Activated naive CD4-positive, alpha-beta T cell treated with Interleukin-2 at 50 U/mL for 16 hours (primary cell): ENCODE data around the gene TASP1.

ENCODE experiments used
- DNase-seq: peaks from one replicate; pipeline ENCODE4 v3.0.0-alpha.2; 2020

Gene TASP1

DNA sequence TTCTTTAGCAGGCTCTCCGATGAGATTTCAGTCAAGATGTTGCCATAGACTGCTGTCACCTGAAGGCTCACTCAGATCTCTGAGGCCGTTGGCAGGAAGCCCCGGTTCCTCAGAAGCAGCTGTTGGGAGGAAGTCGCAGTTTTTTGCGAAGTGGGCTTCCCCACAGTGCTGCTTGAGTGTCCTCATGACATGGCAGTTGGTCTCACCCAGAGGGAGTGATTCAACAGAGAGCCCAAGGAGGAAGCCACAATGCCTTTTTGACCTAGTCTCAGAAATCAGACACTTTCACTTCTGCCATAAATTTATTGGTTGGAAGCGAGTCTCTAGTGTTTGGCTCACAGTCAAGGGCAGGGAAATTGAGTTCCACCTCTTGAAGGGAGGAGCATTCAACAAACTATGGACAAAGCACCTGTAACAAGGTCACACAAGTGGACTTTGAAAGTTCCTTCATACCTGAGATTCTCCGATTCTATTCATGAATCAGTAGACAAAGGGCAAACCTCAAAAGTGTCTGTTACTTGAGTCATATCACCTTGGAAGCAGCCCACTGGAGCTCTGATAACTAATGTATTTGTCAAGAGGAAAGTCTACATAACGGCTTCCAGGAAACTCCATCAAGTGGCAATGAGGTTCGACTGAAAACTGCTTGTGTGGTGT lies 208.3 kb downstream of the TASP1 start:
- DNase-seq = no peak

GRCh38 chr20:13428684-13429083 lies 210.0 kb downstream of the TASP1 start:
- no peak for DNase-seq

- no peak for DNase-seq
Observed at GRCh38 chr20:13426870-13427269, 211.9 kb downstream of the TASP1 start.

GRCh38 chr20:13425381-13426135 lies 213.2 kb downstream of the TASP1 start:
- DNase-seq = no peak

DNA sequence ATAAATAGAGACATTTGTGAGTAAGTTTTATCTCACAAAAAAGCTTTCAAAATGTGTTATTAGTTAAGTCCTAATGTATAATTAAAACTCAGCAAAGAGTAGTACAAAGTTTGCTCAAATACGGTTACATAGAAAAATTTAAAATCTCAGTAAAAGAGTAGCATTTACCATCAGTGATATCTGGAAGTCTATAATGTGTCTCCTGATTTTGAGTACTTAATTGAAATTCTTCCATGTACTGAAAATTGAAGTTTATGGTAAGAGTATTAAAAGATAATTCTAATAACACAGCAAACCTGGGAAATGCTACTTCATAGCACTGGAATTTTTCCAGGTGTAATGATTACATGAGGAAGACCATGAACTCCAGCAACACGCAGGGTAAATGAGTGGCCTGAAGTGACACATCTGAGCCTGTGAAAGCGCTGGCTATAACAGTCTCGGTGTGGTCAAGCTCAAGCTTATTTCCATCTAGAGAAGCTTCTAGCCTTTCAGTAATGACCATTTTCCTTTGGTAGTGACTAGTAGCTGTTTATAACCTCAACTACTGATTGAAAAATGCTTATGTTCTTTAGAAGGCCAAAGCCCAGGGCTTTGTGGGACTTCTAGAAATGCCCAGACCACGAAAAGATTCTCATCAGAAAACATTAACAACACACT lies 214.4 kb downstream of the TASP1 start:
- no peak for DNase-seq

GRCh38 chr20:13423472-13424173 lies 215.1 kb downstream of the TASP1 start:
- no peak for DNase-seq

DNA sequence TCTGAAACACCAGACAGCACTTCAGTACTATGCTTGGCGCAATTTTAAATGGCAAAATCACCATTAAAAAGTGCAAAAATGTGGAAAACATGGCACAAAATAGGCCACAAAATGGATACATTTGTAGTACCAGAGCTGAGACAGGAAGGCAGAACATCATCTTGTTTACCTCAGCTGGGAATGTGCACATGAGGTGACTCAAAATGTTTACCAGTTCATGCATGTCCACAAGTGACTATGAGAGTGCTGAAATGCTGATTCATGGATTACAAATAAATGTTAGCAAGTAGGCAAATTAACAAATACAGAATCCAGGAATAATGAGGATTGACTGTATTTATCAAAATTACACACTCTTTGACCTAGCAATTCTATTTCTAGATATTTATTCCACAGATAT lies 216.1 kb downstream of the TASP1 start:
- DNase-seq = no peak

DNA sequence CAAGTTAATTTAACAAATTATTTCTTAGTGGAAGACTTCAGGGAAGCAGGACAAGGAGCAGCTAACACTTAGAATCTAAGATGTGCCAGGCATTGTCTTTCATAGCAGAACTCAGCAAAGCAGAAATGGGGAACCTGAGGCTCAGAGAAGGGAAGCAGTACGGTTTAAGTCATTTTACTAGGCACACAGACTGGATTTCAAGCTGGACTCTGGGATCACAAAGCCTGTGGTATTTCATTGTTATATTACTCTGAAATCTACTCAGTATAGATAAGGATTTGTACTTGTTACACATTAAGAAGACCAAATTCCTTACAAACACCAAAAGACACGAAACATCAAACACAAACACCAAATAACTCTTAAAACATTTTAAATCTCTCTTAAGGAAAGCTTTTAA lies 218.1 kb downstream of the TASP1 start:
- no peak for DNase-seq

DNA sequence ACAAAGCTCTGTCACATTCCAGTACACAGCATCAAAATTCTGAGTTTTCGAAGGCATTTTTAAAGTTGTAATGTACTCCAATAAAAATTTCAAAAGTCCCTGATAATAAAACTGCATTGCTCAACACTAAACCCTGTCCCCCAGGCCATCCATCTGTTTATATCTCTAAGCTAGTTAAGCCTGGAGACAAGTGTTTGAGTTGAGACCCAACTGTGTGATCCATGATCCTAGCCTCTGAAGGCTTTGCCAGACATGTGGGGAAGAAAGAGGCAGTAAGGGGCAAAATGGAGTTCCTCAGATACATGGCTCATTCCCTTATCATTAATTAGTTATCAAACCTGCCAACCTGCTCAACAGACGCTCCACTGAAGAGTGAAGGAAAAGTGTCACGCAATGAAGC lies 219.3 kb downstream of the TASP1 start:
- no peak for DNase-seq

DNA sequence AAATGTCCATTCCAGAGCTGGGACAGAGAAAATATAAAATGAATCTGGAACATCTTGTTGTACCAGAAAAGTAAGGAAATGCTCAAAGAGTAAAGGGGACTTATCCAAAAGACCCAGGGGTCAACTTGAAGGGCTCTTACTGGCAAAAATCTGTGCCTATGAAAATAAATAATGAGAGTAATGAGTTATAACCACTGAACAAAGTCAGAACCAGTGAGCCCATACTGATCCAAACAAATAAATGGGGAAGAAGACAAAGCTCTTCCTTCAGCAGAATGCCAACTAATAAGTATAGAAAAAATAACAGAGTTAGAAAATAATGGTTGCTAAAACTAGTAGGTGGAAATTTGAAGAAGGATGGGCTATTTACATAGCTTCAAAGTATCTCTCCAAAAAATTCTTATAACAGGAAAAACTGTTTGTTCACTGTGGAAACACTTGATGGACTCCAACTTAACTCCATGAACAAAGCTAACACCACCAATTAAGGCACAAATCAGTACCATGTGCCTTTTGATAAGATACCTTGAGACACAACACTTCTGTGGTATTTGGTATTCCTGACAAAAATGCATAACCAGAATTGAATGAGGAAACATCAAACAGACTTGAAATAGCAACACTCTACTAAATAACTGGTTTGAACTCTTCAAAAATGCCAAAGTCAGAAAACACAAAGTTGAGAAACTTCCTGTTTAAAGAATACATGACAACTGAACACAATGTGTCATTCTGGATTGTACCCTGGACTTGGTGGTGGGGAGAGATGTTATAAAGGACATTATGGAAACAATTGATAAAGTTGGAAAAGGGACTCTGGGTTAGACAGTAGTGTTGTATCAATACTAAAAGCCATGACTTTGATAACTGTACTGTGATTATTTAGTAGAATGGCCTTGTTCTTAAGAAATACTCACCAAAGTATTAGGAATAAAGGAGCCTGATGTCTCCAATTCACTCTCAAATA lies 220.2 kb downstream of the TASP1 start:
- DNase-seq = no peak

GRCh38 chr20:13416531-13416930 lies 222.2 kb downstream of the TASP1 start:
- DNase-seq = no peak

DNA sequence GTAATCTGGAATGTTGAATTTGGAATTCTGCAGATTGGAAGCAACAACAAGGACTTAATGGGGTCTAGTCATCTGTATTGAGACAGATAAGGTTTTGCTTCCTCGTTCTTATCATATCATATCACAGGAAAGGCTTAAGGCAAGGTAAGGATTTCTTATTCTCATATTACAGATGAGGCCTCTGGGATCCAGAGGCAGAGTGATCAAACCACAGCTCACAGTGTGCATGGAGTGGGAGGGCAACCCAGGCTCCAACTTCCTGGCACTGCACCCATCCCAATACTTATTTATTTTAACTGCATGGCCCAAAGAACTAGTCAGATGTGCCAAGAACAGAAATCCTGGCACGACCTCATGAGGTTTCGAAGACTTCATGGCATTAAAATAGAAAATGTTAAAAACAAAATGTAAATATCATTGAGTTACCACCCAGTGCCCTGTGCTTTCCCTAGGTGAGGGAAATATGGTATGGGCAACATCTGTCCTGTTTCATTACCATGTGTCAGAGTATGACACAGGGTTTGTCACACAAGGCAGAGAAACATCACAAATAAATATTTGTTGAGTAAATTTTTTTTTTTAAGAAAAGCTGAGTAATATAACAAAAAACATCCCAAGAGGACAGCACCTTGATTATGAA lies 225.8 kb downstream of the TASP1 start:
- DNase-seq = no peak

- no peak for DNase-seq
Observed at GRCh38 chr20:13404293-13404692, 234.4 kb downstream of the TASP1 start.

- DNase-seq = no peak
Observed at GRCh38 chr20:13403453-13403852, 235.3 kb downstream of the TASP1 start.

DNA sequence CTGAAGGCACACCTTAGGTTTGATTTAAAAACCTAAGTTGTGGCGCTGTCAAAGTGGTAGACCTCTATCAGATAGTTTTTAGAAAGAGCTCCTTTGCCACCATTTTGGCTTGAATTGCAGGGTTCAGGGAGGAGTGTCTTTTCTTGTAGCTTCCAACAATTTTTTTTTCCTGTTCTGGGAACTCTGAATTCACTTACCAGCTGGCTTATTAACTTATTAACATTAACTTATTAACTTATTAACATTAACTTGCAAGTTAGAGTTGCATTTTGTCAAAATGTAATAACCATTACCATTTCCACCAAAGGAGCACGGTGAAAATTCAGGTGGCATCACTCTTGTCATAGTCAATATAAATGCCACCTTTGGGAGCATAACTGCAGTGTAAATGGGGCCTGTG lies 235.7 kb downstream of the TASP1 start:
- DNase-seq = no peak

DNA sequence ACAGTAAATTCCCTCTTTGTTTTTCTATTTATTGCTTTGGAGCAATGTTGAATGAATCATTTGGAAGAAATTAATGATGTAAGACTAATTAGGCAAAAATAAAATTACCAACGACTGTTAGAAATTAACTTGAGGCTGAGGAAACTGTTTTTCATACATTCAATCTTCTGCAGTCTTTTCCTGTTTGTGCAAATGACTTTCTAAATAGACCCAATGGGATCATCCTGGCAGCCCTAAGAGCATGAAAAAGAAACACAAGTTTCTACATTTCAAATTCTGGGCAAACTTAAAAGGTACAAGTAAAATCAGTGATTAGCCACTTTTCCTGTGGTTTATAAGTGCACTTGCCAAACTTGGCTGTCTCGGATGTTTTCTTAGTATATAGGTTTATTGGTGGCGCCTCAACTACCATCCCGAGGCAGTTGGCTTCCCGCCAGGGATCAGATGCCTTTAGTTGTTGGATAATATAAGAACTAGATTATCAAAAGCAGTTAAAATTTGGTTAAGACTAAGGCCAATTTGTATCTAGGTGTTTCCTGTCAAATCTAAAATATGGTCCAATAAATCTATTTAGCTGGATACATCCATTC lies 236.5 kb downstream of the TASP1 start:
- DNase-seq = no peak

DNA sequence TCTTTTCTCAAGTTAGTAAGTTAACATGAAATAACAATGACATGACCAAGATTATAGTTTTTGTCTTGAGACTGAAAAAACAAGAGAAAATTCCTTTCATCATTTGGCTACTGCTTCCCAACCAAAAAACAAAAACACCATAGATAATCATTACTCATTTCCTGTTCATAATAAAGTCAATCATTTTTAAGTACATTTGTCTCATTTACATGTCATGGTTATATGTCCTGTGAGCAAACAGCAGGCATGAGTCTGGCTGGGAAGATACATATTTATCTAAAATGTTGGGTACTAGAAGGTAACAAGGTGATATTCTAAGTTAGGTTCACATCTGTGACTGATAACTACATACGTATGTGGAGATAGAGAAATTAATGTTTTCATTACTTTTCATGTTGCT lies 237.1 kb downstream of the TASP1 start:
- DNase-seq = no peak

- no peak for DNase-seq
Observed at GRCh38 chr20:13400453-13400852, 238.3 kb downstream of the TASP1 start.

- no peak for DNase-seq
Observed at GRCh38 chr20:13397300-13397724, 241.4 kb downstream of the TASP1 start.

GRCh38 chr20:13396826-13397225 lies 241.9 kb downstream of the TASP1 start:
- DNase-seq = no peak

DNA sequence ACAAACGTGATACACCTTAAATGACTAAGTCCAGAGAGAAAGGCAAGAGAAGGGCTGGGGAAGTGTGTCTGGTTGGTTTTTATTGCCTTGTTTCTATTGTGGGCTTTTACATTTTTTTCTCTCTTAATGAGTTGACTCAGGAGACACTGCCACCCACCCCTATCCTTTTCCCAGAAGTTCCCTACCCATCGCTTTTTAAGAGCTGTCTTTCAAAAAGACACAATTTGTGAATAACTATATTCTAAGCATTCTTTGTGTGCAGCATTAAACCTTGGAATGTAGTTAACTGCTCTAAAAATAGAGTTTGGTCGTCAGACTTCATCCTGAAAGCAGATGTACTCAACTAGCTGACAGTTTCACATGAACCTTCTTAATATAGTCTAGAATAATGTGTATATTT lies 242.7 kb downstream of the TASP1 start:
- DNase-seq = no peak
